ENCODE measurements around the gene SSBP4. TPM values are rescaled to one million over a fixed set of nuclear protein-coding genes. Genes with fewer than 3 reads are reported as not detected.
A peak's percentile ranks its signal among the peaks of the same experiment; 100 is the strongest.

SSBP4 gene
- total and polyA plus RNA-seq, 2 experiments from 2014 or later: 44.4 to 52.0 TPM

GRCh38 chr19:18430417-18431144 lies 11.4 kb downstream of the SSBP4 start:
- no peak overlapping the region for H3K27ac ChIP-seq (ENCODE audit: low read depth)
- peaks cover 18% of the 10 kb centered on the region for H3K27me3 Mint-ChIP-seq (ENCODE audit: insufficient read depth, low read depth, poor library complexity)

More at GRCh38 chr19:18430417-18431144, 11.4 kb downstream of the SSBP4 start:
- ATAC-seq: no peak
- DNase-seq (ENCODE audit: low spot score): no peak
- TF ChIP-seq CREB1 (CRISPR knock-in tag; IDR thresholded peaks at IDR 0.05; ENCODE audit: low read depth) (no peak), JUNB (IDR thresholded peaks at IDR 0.05; ENCODE audit: unreplicated experiment) (no peak), ETS1 (IDR thresholded peaks at IDR 0.05) (no peak), STAT1 (IDR thresholded peaks at IDR 0.05; ENCODE audit: unreplicated experiment) (no peak), NANOG (IDR thresholded peaks at IDR 0.05; ENCODE audit: borderline replicate concordance) (no peak), ZNF114 (CRISPR knock-in tag; IDR thresholded peaks at IDR 0.05) (no peak), EZH2phosphoT487 (IDR thresholded peaks at IDR 0.05; ENCODE audit: unreplicated experiment) (no peak), POLR2AphosphoS5 (IDR thresholded peaks at IDR 0.05; ENCODE audit: low read depth) (no peak), REST (IDR thresholded peaks at IDR 0.05; ENCODE audit: unreplicated experiment) (no peak), ZNF462 (CRISPR knock-in tag; IDR thresholded peaks at IDR 0.05) (no peak), CTCF (conservative IDR thresholded peaks at IDR 0.05; ENCODE audit: low read depth in 2 of 2) (no peak), ZNF331 (CRISPR knock-in tag; IDR thresholded peaks at IDR 0.05; ENCODE audit: low read depth) (no peak), EZH2 (IDR thresholded peaks at IDR 0.05; ENCODE audit: low read depth, unreplicated experiment) (no peak)
- Histone ChIP-seq H3K4me2 (peak overlapping the region; percentile 91; the same call in 1 of the 2 replicates), H2AFZ (no peak overlapping the region), H3K9me2 (ENCODE audit: insufficient read depth) (no peaks in the 10 kb centered on the region), H3K79me2 (replicated peaks; ENCODE audit: insufficient read depth) (no peaks in the 10 kb centered on the region), H3K4me3 (no peak overlapping the region), H3K27me3 (ENCODE audit: insufficient read depth) (no peaks in the 10 kb centered on the region), H3K4me1 (ENCODE audit: insufficient read depth) (peaks cover 44% of the 10 kb centered on the region), H3K36me3 (ENCODE audit: insufficient read depth) (no peaks in the 10 kb centered on the region), H4K20me1 (replicated peaks; ENCODE audit: insufficient read depth) (peaks cover 2% of the 10 kb centered on the region), H3F3A (replicated peaks; ENCODE audit: low read depth) (peaks cover 12% of the 10 kb centered on the region; the same call in 1 of the 2 replicates)
- no peak overlapping the region for H3K27ac Mint-ChIP-seq
- peaks cover 19% of the 10 kb centered on the region for H3K4me1 Mint-ChIP-seq
- H3K4me3 Mint-ChIP-seq: peak overlapping the region; percentile 58; the same call in 2 of the 3 replicates
- H3K9me3 Mint-ChIP-seq: no peaks in the 10 kb centered on the region
- H3K36me3 Mint-ChIP-seq (ENCODE audit: low read depth): peaks cover 9% of the 10 kb centered on the region; the same call in 2 of the 3 replicates
